H1 (cell line): ENCODE measurements around the gene SPPL3. TPM values are rescaled to one million over a fixed set of nuclear protein-coding genes. Genes with fewer than 3 reads are reported as not detected.

Source experiments
- POLR2AphosphoS5 ChIP-seq: IDR thresholded peaks from 2 replicates; pipeline ENCODE4 v1.6.1; 2011; ENCODE audit warnings: low read depth, low read length
- RFX5 ChIP-seq: IDR thresholded peaks from 2 replicates; pipeline ENCODE4 v1.6.1; 2011; ENCODE audit warnings: low read depth, low read length, improper control_type of control experiment, borderline replicate concordance
- USF2 ChIP-seq: IDR thresholded peaks from 2 replicates; pipeline ENCODE4 v1.6.1; 2011; ENCODE audit warnings: low read length, improper control_type of control experiment
- polyA plus RNA-seq, 7 experiments: library from polyadenylated mRNA; depleted of rRNA in 3 of 7; stranded (reverse) in 5 of 7; unstranded in 2 of 7; fragments of >200 nt in 5 of 7; fragments of 200-250 nt in 2 of 7; gene quantifications; 1 replicate in 5 of 7; 2 replicates in 1 of 7; 4 replicates in 1 of 7; pipeline versions ENCODE4 v1.2.1 to v1.2.3, GENCODE V29; 2011 to 2013; ENCODE audit warnings: missing spikeins in 2 of 7, mixed read lengths in 2 of 7
- total RNA-seq: library from RNA; stranded (reverse); fragmentation: NEBNext Ultra II Directional; extraction: Animal tissue kit (Norgen Biotek cat#: 25700); gene quantifications from 2 replicates; pipeline ENCODE4 v1.2.1, GENCODE V29; 2021

Gene SPPL3
- total and polyA plus RNA-seq, 2 of the 8 experiments (the other 6 are each of a cell fraction or from before 2014, with no cell fraction given) = 27.3 to 48.4 TPM

- no peak for TF ChIP-seq USF2
- no peak for TF ChIP-seq POLR2AphosphoS5
- no peak for TF ChIP-seq RFX5
Measured at GRCh38 chr12:120933786-120934185, 29.6 kb upstream of the SPPL3 start (continued).
